HG02981 (cell line): ENCODE measurements around the gene APBB3.
"Not testable (repeated sequence)": the region's sequence is repeated elsewhere in the genome, so short reads cannot be mapped to it uniquely, and the experiment has no call there.

Experiments used
- ATAC-seq: cut with Tn5 transposase; IDR thresholded peaks from one replicate; pipeline ENCODE4 v1.9.1; 2021; ENCODE audit warnings: mild to moderate bottlenecking, moderate library complexity; ENCODE audit not compliant: unreplicated experiment

APBB3 gene, protein sequence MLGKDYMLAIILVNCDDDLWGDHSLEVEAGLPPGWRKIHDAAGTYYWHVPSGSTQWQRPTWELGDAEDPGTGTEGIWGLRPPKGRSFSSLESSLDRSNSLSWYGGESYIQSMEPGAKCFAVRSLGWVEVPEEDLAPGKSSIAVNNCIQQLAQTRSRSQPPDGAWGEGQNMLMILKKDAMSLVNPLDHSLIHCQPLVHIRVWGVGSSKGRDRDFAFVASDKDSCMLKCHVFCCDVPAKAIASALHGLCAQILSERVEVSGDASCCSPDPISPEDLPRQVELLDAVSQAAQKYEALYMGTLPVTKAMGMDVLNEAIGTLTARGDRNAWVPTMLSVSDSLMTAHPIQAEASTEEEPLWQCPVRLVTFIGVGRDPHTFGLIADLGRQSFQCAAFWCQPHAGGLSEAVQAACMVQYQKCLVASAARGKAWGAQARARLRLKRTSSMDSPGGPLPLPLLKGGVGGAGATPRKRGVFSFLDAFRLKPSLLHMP

DNA sequence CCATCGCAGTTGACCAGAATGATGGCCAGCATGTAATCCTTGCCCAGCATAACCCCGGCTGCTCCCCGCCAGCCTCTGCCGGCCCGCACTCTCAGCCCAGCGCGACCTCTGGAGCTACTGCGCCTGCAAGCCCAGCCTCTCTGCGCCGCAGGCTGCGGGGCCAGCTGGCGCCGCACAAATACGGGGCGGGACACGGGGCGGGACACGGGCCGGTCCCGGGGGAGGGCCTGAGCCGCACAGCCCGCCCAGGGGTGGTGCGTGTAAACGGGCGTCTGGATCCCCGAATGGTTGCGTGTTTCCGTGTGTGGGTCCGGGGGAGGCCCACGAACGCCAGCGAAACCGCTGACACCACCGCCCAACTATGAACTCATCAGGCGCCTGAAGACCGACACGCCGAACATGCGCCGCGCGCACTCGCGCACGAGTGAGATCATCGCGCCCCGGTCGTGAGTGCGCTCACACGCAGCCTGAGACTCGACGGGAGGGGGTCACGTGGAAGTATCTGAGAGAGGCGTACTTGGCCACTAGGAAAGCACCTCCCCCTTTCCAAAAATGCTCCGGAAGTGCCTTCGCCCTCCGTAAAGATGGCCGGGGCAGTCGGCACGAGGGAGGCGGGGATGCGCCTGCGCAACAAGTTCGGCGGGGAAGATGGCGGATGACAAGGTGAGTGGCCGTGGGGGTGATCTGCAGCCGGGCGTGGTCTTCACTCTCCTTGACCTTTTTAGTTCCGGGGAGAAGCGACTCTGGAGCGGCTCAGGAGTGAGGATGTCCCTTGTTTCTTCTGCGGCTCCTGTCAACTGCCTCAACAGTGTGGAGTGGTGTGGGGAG, at the start of gene APBB3, which contains the start of gene SLC35A4:
Gene APBB3, minus strand, starts transcription at position 403 of the 828 bp plus-strand sequence. Its CDS starts 353 bp downstream, at position 50.
Gene SLC35A4, plus strand, starts transcription at position 633 of the 828 bp plus-strand sequence. CDS start 2,342 bp downstream, outside the sequence.
- ATAC-seq: peak; percentile 87

DNA sequence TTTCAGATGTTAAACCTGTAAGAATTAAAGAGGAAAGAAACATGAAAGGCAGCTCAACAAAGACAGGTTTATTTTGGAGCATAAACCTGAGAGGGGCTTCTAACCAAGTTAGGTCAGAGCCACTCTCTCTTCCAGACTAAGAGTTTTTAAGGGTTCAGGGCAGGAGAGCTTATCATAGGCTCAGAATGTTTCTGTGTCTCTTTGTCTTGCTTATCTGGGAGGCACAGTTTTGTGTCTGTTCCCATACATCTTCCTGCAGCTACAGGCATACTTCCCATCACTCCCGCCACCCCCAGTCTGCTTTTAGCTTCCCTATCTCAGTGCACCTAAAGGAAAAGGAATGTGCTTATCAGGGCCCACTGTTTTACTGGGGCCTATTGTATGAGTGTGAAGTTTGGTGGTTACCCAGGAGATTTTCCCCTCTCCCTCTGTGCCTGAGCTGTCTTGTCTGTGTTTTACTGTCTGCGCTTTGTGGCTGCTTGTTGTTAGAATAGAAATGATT, 46.7 kb upstream of the APBB3 start:
- ATAC-seq: no peak

DNA sequence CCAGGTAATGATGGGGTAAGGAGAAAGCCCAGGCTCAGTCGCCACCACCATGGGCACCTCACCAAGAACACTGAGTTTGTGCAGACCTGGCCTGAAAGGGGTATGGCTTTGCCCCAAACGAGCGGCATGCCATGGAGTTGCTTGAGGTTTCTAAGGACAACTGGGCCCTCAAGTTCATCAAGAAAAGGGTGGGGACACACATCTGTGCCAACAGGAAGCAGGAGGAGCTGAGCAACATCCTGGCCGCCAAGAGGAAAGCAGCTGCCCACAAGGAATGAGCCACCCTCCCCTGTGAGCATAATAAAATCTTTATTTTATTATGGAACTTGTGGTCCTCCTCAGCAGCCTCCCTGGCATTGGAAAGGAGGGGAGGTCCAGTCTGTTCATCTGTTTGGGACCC, 44.7 kb upstream of the APBB3 start:
- no peak for ATAC-seq

DNA sequence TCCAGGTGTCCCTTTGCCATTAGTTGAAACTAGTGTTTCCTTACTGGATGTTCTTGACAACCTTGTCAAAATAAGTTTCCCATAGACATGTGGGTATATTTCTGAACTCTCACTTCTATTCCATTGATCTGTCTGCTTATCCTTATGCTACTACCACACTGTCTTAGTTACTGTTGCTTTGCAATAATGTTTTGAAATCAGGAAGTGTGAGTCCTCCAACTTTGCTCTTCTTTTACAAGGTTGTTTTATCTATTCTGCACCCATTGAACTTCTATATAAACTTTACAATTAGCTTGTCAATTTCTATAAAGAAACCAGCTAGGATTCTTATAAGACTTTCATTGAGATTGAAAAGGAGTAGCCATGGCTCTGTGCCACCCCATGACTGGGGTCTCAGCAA, 44.3 kb upstream of the APBB3 start:
- ATAC-seq: no peak

DNA sequence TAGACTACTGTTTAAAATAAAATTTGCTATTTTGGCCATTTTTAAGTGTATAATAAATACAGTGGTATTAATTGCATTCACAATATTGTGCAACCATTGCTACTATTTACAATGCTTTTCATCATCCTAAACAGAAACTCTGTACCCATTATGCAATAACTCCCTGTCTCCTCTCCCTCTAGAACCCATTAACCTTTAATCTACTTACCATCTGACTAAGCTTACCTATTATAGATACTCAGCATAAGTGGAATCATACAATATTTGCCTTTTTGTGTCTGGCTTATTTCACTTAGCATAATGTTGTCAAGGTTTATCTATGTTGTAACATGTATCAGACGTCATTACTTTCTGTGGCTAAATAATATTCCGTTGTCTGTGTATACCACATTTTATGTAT, 42.6 kb upstream of the APBB3 start:
- ATAC-seq: no peak

DNA sequence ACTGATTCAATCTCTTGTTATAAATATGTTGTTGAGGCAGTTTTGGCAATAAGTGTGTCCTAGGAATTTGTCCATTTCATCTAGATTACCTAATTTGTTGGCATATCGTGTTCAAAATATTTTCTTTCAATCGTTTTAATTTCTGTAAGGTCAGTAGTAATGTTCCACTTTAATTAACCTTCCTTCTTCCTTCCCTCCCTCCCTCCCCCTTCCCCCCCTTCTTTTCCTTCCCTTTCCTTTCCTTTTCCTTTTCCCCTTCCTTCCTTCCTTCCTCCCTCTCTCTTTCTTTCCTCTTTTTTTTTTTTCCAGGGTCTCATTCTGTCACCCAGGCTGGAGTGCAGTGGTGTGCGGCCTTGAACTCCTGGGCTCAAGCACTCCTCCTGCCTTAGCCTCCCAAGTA, 41.5 kb upstream of the APBB3 start:
- no peak for ATAC-seq

DNA sequence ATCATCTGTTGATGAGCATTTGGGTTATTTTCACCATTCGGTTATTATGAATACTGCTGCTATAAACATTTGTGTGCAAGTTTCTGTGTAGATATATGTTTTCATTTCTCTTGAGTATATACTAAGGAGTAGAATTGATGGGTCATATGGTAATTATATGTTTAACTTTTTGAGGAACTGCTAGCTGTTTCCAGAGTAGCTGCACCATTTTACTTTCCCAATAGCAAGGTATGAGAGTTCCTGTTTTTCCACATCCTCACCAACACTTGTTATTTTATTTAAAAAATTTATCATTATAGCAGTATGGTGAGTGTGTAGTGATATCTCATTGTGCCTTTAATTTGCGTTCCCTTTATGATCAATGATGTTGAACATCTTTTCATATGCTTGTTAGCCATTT, 39.3 kb upstream of the APBB3 start:
- no peak for ATAC-seq

DNA sequence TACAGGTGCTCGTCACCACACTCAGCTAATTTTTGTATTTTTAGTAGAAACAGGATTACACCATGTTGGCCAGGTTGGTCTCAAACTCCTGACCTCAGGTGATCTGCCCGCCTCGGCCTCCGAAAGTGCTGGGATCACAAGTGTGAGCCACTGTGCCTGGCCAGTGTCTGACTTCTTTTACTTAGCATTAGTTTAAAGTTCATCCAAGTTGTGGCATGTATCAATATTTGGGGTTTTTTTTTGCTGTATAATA, 39.0 kb upstream of the APBB3 start:
- ATAC-seq: not testable (repeated sequence)

DNA sequence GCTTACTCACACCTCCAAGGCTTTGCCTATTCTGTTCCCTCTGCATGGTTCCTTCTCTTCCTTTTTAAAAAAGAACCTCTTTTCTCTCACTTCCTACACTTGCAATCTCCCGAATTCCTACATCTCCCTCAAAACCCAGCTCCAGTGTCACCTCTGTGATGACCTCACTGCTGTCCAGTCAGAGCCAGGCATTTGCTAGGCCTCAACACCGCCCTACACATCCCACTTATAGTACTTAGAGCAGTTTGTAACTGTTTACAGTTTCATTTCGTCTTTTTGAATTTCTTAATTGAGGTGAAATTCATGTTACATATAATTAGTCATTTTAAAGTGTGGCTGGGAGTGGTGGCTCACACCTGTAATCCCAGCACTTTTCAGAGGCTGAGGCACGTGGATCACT, 37.7 kb upstream of the APBB3 start:
- ATAC-seq: no peak

DNA sequence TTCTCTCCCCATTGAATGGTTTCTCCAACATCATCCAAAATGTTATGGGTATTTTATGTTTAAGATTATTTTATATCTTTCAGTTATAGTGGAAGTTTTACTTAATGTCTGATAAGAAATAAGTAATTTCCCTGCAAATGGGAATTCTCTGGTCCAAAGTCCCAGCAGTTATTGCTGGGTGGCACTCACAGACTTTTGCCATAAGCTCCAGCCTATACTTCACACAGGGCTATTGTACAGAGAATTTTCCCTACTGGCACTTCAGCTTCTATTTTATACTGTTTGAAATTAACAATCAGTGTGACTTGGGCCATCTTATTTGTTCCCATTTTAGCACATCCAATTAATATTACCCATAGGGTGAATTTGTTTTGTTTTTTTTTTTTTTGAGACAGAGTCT, 35.7 kb upstream of the APBB3 start:
- no peak for ATAC-seq

DNA sequence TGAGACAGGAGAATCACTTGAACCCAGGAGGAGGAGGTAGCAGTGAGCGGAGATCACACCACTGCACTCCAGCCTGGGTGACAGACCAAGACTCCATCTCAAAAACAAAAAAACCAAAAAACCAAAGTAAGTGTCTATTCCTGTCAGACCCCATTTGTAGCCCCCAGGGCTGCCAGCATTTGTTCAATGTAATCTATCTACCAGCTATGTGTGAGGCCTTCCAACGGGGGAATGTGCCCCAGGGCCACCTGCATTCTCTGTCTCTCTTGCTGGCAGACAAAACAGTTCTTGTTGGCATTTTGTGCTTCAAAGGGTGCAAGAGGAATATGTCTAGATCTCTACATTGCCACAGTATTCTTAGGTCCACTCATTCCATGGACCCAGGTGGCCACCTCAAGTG, 34.4 kb upstream of the APBB3 start:
- no peak for ATAC-seq

DNA sequence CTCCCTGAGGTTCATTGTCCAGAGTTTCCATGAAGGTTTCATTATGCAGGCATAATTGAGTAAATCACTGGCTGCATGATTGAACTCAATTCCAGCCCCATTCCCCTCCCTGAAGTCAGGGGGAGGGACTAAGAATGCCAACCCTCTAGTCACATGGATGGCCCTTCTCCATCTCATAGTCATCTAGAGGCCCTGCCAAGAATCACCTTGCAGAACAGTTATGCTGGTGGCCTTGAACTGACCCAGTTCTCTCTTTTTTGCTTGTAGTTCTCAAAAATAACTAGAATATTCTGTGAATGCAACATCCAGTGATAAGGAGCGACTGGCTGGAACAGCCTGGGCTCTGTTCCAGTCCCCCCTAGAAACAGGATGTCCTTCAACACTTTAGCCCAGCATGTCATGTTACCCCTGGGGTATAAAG, 31.9 kb upstream of the APBB3 start:
- no peak for ATAC-seq

DNA sequence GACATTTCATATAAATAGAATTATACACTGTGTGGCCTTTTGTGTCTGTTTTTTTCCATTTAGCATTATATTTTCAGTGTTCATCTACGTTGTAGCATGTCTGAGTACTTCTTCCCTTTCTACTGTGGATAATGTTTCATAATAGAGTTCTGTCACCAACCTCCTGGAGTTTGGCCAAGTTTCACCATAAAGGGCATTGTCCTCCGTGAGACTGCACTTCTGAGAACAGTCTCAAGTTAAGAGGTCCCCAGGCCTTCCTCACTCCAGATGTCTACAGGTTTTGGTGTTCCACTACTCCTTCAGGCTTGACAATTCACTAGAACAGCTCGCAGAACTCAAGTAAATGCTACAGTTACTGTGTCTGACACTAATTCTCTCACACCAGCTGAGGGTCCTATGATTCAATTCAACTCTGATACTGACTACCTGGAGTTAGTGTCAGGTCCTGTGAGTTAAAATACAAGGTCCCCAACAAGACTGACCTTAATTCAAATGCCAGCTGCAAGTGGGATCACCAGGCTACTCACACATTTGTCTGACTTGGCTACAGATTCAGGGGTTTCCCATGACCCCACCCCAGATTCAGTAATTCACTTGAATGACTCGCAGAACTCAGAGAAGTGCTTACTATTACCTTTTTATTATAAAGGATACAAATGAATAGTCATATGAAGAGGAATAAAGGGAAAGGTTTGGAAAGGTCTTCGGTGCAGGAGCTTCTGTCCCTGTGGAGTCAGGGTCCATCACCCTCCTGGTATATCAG, 31.3 kb upstream of the APBB3 start:
- no peak for ATAC-seq

DNA sequence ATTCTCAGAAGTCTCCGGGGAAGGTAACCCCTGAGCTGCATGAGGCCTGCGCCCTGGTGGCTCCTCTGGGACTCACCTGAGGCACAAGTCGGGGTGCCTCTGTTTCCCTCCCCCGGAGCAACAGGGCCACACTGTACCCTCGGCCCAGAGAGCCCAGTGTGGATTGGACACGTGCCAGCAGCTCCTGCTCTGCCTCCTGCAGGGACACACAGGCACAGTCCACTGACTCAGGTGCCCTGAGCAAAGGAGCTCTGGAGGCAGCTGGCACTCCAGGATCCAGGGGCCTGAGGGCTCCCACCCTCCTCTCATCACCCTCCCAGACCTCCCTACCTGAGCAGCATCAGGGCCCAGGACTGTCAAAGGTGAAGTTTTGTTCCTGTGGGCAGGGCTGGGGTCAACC, 29.8 kb upstream of the APBB3 start:
- no peak for ATAC-seq

DNA sequence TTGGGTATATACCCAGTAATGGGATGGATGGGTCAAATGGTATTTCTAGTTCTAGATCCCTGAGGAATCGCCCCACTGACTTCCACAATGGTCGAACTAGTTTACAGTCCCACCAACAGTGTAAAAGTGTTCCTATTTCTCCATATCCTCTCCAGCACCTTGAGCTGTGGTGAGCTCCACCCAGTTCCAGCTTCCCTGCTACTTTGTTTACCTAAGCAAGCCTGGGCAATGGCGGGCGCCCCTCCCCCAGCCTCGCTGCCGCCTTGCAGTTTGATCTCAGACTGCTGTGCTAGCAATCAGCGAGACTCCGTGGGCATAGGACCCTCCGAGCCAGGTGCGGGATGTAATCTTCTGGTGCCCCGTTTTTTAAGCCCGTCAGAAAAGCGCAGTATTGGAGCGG, 28.7 kb upstream of the APBB3 start:
- not testable (repeated sequence) for ATAC-seq

DNA sequence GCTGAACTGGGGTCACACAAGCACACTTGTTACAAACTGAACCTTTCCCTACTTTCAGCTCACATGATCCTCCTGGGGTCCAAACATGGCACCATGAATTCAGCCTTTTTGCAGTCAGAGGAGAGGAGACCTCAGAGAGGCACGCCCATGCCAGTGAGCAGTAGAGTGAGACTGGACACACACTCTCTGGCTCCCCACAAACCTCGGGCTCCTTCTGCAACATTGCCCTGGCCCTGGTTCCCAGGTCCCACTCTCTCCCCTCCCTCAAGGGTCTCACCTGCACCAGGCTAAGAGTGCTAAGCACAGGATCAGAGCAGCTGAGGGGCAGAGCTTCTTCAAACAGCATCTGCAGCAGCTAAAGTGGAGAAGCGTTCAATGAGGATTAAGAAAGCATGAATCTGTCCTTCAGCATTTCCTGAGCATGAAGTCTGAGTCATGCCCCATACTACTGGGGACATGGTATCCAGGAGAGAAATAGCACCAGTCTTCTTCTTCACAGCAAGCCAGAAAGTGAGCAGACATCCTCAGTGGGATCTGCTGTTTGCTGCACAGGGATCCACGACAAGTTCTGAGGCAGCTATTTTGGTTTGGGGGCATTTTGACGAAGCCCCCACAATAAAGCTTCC, 27.5 kb upstream of the APBB3 start:
- ATAC-seq: no peak

DNA sequence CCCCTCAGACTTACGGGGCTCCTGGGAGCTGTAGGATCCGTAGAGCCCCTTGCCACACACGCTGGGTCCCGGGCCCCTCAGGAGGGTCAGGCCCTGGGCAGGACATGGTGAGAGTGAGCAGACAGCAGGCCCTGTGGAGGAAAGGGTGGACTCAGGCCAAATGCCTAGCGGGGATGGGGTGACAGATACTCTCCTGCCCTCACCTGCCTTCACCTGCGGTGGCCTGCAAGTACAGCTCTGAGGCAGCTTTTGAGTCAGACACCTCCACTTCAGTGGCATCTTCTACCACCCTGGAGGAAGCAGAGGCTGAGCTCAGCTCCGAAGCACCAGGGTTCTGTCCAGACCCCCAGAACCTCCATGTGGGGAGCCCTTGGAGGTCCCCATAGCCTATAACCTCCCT, 26.5 kb upstream of the APBB3 start:
- ATAC-seq: no peak

DNA sequence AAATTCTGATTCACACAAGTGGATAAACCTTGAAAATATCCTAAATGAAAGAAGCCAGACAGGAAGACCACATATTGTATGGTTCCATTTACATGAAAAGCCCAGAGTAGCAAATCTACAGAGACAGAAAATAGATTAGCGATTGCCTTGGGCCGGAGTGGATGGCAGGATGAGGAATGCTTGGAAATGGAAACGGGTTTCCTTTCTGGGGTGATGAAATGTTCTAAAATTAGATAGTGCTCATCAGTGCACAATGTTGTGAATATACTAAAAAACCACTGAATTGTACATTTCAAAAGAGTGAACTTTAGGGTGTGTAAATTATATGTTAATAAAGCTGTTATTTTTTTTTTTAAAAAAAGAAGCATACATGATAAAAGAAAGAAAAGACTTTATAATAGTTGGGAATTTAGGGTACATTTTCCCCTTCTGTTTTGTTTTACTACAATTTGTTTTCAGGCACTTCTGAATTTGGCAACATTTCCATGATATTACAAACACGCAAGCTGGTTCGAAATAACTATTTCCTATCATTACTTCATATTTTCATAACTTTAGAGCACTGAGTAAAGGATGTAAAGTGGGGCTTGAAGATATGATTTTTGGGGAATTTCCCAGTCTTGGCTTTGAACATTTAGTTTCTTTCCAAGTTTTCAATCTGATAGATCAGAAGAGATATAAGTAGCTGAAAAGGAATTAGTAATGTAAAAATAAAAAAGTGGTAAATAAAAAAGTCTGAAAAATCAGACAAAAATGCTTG, 24.1 kb upstream of the APBB3 start:
- no peak for ATAC-seq

DNA sequence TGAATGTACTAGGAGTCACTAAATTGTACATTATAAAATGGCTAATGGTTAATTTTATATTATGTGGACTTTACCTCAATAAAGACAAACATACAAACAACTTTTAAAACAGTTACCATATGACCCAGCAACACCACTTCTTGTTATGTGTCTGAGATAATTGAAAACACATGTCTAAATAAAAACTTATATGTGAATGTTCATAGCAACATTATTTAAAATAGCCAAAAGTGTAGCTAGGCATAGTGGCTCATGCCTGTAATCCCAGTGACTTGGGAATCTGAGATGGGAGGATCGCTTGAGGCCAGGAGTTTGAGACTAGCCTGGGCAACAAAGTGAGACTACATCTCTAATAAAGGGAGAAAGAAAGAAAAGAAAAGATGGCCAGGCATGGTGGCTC, 23.1 kb upstream of the APBB3 start:
- no peak for ATAC-seq

DNA sequence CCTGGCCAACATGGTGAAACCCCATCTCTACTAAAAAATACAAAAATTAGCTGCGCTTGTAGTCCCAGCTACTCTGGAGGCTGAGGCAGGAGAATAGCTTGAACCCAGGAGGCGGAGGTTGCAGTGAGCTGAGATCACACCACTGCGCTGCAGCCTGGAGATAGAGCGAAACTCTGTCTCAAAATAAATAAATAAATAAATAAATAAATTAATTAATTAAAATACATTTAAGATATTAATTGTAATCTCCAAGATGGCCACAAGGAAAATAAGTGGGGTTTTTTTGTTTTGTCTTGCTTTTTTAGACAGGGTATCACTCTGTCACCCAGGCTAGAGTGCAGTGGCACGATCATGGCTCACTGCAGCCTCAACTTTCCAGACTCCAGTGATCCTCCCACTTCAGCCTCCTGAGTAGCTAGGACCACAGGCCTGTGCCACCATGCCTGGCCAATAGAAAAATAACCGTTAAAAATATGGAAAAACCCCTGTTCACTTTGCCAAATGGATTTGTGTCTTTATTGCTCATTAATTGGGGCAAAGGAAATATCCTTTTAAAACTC, 14.9 kb upstream of the APBB3 start:
- not testable (repeated sequence) for ATAC-seq
